HG02840 (cell line): ENCODE results near the gene FAM111B.

ENCODE experiments used
- ATAC-seq: cut with Tn5 transposase; IDR thresholded peaks from one replicate; pipeline ENCODE4 v1.9.1; 2021; ENCODE audit warnings: mild to moderate bottlenecking, moderate library complexity, moderate number of reproducible peaks; ENCODE audit not compliant: unreplicated experiment, low FRiP score

Gene FAM111B

GRCh38 chr11:59151761-59152160, 44.7 kb downstream of the FAM111B start:
- no peak for ATAC-seq

- ATAC-seq: peak; percentile 78
Observed at GRCh38 chr11:59152312-59152951, 45.4 kb downstream of the FAM111B start.

- no peak for ATAC-seq
Observed at GRCh38 chr11:59154610-59155009, 47.6 kb downstream of the FAM111B start.

- no peak for ATAC-seq
Observed at GRCh38 chr11:59157433-59157832, 50.4 kb downstream of the FAM111B start.

- peak; percentile 90 for ATAC-seq
Observed at GRCh38 chr11:59158206-59159068, 51.4 kb downstream of the FAM111B start.

GRCh38 chr11:59164028-59164427, 57.0 kb downstream of the FAM111B start:
- ATAC-seq: no peak

- peak; percentile 78 for ATAC-seq
Observed at GRCh38 chr11:59171508-59172322, 64.7 kb downstream of the FAM111B start, which contains the start of gene DTX4. Gene DTX4 (plus strand): TSS chr11:59172132. CDS start chr11:59172596, 464 bp downstream.

DNA sequence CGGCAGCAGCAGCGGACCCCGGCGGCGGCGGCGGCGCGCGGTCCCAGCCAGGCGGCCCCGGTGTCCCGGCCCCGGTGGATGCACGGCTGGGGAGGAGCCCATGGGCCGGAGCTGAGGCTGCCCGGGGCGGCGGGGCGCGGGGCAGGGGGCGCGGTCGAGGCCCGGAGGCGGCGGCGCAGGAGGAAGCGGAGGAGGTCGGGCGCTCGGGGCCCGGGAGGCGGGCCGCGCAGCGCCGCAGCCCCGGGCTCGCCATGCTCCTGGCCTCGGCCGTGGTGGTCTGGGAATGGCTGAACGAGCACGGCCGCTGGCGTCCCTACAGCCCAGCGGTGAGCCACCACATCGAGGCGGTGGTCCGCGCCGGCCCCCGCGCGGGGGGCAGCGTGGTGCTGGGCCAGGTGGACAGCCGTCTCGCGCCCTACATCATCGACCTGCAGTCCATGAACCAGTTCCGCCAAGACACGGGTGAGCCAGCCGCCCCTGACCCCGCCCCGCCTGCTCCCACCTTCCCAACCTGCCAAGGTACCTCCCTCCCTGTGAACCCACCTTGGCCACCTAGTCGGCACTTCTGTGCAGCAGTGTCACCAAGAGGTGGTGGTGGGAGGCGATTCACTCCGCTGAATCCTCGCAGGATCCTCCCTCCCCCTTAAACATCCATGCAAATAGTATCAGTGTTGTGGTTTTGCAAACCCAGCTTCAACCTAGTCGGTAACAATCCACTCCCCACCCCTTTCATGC, 65.5 kb downstream of the FAM111B start:
- ATAC-seq: peak; percentile 28

- no peak for ATAC-seq
Observed at GRCh38 chr11:59173080-59173963, 66.3 kb downstream of the FAM111B start.

DNA sequence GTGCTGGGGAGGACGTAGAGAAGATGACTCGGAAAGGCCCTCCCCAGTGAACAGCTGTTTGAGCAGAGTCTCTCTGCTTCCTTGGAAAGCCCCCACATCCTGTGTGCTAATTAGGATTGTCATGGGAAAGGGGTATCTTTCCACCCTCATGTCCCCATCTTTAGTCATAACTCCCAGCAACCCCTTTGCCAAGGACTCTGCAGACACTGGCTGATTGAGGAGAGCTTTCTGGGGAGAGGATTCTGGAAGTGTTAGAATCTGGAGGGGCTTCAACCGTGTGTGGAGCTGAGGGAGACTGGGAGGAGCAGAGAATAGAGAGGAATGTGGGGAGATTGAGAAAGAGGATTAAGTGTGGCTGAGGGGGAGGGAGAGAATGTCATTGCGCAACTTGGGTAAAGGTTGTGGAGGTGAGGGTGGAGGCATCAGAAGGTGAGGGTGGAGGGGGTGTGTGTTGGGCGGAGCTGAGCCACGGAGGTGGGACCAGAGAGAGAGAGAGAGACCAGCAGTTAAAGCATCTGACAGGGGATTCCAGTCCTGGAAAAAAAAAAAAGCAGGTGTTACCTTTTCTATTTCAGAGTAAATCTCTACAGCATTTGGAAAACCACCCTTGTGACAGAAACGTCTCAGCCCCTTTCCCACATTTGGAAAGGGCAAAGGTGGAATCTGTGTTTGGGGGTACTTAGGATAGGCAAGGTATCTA, 67.1 kb downstream of the FAM111B start:
- ATAC-seq: no peak

DNA sequence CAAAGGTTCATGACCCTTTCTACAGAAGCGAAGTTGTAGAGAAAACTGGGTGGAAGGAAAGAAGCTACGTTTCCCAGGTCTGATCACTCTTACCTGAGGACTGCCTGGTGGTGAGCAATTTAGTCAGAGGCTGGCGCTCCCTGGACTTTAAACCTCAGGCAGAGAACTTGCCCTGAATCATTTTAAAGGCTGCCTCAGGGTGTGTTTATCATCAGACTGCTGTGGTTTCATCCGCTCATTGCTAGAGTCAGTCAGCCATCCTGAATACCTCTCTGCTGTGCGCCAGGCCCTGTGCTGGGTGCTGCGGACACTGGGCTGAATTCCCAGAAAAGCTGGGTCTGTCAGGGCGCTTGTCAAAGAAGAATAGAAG, 67.6 kb downstream of the FAM111B start:
- ATAC-seq: no peak

GRCh38 chr11:59175091-59175501, 68.1 kb downstream of the FAM111B start:
- ATAC-seq: no peak

DNA sequence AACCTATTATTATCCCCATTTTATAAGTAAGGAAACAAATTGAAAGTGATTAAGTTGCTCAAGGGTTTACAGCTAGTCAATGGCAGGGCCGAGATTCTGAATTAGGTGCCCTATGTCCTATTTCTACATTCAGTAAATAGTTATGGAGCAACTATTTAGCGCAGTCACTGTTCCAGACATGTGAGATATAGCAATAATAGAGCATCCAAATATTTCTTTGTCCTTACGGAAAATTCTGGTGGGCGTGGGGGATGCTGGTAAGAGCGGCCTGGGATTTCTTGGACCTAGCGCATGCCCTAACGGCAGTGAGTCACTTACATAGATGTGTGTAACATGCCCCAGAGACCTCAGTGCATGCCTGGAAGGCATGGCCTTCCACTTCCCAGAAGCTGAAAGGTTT, 69.3 kb downstream of the FAM111B start:
- ATAC-seq: no peak
